ENCODE measurements around the gene ACKR1.

- no peak for TF ChIP-seq CTCF (optimal IDR thresholded peaks at IDR 0.05 in 1 of 3, IDR thresholded peaks at IDR 0.05 in 1 of 3, conservative IDR thresholded peaks at IDR 0.05 in 1 of 3; ENCODE audit: extremely low read depth in 1 of 3, insufficient read depth in 2 of 3, low read length in 3 of 3)
- TF ChIP-seq EZH2 (IDR thresholded peaks at IDR 0.05; ENCODE audit: low read length) = no peak
These were observed 4.4 kb downstream of the ACKR1 start for GRCh38 chr1:159209061-159209460.

Measured in keratinocyte (primary cell).